ENCODE results near the gene LGI2. TPM values are rescaled to one million over a fixed set of nuclear protein-coding genes. Genes with fewer than 3 reads are reported as not detected.

Gene LGI2
- total RNA-seq, 1 experiment from 2014 or later = 12.2 TPM

DNA sequence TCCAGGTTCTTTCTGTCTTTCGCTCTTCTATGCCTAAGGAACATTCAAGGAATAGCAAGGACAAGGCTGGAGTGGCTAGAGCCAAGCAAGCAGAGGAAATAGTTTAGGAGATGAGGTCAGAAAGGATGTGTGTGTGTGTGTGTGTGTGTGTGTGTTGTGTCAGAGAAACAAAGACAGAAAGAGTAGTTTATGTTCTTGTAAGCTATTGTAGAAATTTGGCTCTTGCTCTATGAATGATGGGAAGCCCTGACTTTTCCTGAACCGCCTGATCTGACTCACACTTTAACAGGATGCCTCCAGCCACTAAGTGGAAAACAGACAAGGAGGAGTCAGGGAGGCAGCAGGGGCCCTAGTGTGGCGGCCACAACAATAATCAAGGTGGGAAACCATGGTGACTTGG is 39.7 kb downstream of the LGI2 start:
- TF ChIP-seq, protein P1, sequence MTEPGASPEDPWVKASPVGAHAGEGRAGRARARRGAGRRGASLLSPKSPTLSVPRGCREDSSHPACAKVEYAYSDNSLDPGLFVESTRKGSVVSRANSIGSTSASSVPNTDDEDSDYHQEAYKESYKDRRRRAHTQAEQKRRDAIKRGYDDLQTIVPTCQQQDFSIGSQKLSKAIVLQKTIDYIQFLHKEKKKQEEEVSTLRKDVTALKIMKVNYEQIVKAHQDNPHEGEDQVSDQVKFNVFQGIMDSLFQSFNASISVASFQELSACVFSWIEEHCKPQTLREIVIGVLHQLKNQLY (CRISPR knock-in tag; IDR thresholded peaks at IDR 0.05) = no peak
- TF ChIP-seq ZNF416 (CRISPR knock-in tag; IDR thresholded peaks at IDR 0.05) (no peak), ZNF317 (CRISPR knock-in tag; IDR thresholded peaks at IDR 0.05; ENCODE audit: borderline replicate concordance, low read depth) (no peak), NR2C2 (CRISPR knock-in tag; IDR thresholded peaks at IDR 0.05) (no peak), CBFB (CRISPR knock-in tag; IDR thresholded peaks at IDR 0.05; ENCODE audit: low read depth) (no peak), KAT7 (CRISPR knock-in tag; IDR thresholded peaks at IDR 0.05; ENCODE audit: borderline replicate concordance) (no peak), TEAD4 (CRISPR knock-in tag; IDR thresholded peaks at IDR 0.05) (no peak)
- TF ChIP-seq, protein P2, sequence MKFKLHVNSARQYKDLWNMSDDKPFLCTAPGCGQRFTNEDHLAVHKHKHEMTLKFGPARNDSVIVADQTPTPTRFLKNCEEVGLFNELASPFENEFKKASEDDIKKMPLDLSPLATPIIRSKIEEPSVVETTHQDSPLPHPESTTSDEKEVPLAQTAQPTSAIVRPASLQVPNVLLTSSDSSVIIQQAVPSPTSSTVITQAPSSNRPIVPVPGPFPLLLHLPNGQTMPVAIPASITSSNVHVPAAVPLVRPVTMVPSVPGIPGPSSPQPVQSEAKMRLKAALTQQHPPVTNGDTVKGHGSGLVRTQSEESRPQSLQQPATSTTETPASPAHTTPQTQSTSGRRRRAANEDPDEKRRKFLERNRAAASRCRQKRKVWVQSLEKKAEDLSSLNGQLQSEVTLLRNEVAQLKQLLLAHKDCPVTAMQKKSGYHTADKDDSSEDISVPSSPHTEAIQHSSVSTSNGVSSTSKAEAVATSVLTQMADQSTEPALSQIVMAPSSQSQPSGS (CRISPR knock-in tag; IDR thresholded peaks at IDR 0.05; ENCODE audit: borderline replicate concordance, low read depth) = no peak
- TF ChIP-seq, protein P3, sequence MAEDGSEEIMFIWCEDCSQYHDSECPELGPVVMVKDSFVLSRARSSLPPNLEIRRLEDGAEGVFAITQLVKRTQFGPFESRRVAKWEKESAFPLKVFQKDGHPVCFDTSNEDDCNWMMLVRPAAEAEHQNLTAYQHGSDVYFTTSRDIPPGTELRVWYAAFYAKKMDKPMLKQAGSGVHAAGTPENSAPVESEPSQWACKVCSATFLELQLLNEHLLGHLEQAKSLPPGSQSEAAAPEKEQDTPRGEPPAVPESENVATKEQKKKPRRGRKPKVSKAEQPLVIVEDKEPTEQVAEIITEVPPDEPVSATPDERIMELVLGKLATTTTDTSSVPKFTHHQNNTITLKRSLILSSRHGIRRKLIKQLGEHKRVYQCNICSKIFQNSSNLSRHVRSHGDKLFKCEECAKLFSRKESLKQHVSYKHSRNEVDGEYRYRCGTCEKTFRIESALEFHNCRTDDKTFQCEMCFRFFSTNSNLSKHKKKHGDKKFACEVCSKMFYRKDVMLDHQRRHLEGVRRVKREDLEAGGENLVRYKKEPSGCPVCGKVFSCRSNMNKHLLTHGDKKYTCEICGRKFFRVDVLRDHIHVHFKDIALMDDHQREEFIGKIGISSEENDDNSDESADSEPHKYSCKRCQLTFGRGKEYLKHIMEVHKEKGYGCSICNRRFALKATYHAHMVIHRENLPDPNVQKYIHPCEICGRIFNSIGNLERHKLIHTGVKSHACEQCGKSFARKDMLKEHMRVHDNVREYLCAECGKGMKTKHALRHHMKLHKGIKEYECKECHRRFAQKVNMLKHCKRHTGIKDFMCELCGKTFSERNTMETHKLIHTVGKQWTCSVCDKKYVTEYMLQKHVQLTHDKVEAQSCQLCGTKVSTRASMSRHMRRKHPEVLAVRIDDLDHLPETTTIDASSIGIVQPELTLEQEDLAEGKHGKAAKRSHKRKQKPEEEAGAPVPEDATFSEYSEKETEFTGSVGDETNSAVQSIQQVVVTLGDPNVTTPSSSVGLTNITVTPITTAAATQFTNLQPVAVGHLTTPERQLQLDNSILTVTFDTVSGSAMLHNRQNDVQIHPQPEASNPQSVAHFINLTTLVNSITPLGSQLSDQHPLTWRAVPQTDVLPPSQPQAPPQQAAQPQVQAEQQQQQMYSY (CRISPR knock-in tag; IDR thresholded peaks at IDR 0.05) = no peak
- TF ChIP-seq, protein P4, sequence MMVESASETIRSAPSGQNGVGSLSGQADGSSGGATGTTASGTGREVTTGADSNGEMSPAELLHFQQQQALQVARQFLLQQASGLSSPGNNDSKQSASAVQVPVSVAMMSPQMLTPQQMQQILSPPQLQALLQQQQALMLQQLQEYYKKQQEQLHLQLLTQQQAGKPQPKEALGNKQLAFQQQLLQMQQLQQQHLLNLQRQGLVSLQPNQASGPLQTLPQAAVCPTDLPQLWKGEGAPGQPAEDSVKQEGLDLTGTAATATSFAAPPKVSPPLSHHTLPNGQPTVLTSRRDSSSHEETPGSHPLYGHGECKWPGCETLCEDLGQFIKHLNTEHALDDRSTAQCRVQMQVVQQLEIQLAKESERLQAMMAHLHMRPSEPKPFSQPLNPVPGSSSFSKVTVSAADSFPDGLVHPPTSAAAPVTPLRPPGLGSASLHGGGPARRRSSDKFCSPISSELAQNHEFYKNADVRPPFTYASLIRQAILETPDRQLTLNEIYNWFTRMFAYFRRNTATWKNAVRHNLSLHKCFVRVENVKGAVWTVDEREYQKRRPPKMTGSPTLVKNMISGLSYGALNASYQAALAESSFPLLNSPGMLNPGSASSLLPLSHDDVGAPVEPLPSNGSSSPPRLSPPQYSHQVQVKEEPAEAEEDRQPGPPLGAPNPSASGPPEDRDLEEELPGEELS (CRISPR knock-in tag; IDR thresholded peaks at IDR 0.05) = no peak
- TF ChIP-seq, protein P5, sequence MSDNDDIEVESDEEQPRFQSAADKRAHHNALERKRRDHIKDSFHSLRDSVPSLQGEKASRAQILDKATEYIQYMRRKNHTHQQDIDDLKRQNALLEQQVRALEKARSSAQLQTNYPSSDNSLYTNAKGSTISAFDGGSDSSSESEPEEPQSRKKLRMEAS (CRISPR knock-in tag; IDR thresholded peaks at IDR 0.05) = no peak
- Mint-ChIP-seq H3K27ac (no peak overlapping the region), H3K36me3 (peaks cover 12% of the 10 kb centered on the region), H3K27me3 (ENCODE audit: low read depth) (peaks cover 15% of the 10 kb centered on the region), H3K9me3 (peaks cover 32% of the 10 kb centered on the region), H3K4me1 (peaks cover 14% of the 10 kb centered on the region), H3K4me3 (no peak overlapping the region)
- ATAC-seq = no peak
- CTCF ChIA-PET = interaction anchor here (5.2 kb wide), 1 partner anchor 10 kb away, joined by 28 read pairs; no protein-coding TSS in a partner anchor
- DNase-seq (ENCODE audit: low spot score) = no peak
- POLR2A ChIA-PET = no interaction called here

DNA sequence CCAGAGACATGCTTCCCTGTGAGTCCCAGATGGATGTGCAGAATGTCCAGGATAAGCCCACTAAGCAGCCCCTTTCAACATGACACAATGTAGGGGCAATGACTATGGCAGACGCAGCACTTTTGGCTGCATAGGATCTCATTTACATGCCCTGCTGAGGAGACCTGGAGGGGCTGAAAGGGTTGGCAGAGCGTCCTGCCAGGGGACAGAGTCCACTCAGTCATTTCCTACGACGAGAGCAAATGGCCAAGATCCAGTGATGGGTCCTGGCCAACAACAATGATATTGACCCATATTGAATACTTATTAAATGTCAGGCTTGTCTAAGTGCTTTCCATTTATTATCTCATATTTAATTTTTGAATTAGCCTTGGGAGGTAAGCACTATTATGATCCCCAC is 41.4 kb downstream of the LGI2 start:
- Mint-ChIP-seq H3K4me1 (peaks cover 15% of the 10 kb centered on the region), H3K27ac (no peak overlapping the region), H3K36me3 (peaks cover 12% of the 10 kb centered on the region), H3K9me3 (peaks cover 20% of the 10 kb centered on the region), H3K27me3 (ENCODE audit: low read depth) (peaks cover 15% of the 10 kb centered on the region), H3K4me3 (no peak overlapping the region)
- DNase-seq (ENCODE audit: low spot score) = no peak
- POLR2A ChIA-PET = no interaction called here
- CTCF ChIA-PET = interaction anchor here (0.6 to 5.2 kb wide), 41 partner anchors 9 to 1099 kb away, joined by 3 to 36 read pairs (median 3); partner anchors contain the start of genes DHX15 and SOD3
- no peak for ATAC-seq
- TF ChIP-seq SMAD3 (CRISPR knock-in tag; IDR thresholded peaks at IDR 0.05; ENCODE audit: borderline replicate concordance) (no peak), ZNF232 (CRISPR knock-in tag; IDR thresholded peaks at IDR 0.05) (no peak), CREB1 (CRISPR knock-in tag; IDR thresholded peaks at IDR 0.05) (no peak)
- TF ChIP-seq, protein P6, sequence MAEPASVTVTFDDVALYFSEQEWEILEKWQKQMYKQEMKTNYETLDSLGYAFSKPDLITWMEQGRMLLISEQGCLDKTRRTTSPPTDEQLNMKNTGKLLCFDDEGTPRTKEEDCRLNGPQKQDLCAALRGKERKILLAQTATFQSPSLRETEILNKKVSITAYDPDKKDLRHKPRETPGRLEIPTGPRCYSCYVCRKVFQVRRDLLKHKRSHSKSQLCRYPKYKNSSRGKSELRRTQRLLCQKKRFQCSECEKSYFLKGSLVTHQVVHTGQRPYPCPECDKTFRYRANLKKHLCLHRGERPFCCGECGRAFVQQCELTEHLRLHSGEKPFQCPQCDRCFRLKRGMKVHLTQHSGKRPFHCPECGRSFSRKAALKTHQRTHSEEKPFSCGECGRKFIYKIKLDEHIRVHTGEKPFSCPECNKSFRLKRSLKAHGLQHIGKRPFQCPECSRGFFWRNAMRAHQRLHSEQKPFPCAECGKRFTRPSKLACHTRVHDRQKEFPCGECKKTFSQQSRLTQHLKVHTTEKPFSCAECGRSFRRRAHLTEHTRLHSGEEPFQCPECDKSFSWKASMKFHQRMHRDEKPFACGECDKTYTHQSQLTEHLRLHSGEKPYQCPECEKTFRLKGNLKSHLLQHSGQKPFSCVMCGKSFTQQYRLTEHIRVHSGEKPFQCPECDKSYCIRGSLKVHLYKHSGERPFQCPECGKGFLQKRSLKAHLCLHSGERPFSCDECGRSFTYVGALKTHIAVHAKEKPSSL (CRISPR knock-in tag; conservative IDR thresholded peaks at IDR 0.05) = no peak
- TF ChIP-seq, protein P4 (CRISPR knock-in tag; IDR thresholded peaks at IDR 0.05) = no peak
- TF ChIP-seq, protein P7, sequence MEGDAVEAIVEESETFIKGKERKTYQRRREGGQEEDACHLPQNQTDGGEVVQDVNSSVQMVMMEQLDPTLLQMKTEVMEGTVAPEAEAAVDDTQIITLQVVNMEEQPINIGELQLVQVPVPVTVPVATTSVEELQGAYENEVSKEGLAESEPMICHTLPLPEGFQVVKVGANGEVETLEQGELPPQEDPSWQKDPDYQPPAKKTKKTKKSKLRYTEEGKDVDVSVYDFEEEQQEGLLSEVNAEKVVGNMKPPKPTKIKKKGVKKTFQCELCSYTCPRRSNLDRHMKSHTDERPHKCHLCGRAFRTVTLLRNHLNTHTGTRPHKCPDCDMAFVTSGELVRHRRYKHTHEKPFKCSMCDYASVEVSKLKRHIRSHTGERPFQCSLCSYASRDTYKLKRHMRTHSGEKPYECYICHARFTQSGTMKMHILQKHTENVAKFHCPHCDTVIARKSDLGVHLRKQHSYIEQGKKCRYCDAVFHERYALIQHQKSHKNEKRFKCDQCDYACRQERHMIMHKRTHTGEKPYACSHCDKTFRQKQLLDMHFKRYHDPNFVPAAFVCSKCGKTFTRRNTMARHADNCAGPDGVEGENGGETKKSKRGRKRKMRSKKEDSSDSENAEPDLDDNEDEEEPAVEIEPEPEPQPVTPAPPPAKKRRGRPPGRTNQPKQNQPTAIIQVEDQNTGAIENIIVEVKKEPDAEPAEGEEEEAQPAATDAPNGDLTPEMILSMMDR (IDR thresholded peaks at IDR 0.05) = no peak
- TF ChIP-seq, protein P8, sequence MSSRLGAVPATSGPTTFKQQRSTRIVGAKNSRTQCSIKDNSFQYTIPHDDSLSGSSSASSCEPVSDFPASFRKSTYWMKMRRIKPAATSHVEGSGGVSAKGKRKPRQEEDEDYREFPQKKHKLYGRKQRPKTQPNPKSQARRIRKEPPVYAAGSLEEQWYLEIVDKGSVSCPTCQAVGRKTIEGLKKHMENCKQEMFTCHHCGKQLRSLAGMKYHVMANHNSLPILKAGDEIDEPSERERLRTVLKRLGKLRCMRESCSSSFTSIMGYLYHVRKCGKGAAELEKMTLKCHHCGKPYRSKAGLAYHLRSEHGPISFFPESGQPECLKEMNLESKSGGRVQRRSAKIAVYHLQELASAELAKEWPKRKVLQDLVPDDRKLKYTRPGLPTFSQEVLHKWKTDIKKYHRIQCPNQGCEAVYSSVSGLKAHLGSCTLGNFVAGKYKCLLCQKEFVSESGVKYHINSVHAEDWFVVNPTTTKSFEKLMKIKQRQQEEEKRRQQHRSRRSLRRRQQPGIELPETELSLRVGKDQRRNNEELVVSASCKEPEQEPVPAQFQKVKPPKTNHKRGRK (CRISPR knock-in tag; IDR thresholded peaks at IDR 0.05; ENCODE audit: borderline replicate concordance) = no peak
